Stimulated activated naive CD4-positive, alpha-beta T cell (primary cell): ENCODE results near the gene LIG1.

Experiments used
- DNase-seq, 6 experiments: peaks; one replicate each; lab custom pipeline; 2025; lab: John Stamatoyannopoulos, UW

LIG1 gene

DNA sequence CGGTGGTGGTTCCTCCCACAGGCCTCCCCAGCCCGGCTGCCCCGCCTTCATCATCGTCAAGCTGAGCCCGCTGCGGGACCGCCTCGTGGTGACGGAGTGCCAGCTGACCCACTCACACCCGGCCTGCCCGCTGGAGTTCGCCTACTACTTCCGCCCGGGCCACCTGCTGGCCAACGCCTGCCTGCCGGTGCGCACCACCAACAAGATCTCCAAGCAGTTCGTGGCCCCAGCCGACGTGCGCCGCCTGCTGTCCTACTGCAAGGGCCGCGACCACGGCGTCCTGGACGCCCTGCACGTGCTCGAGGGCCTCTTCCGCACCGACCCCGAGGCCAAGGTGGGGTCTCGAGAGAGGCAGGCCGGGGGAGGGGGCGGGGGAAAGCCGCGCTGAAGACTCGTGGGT lies 12.3 kb upstream of the LIG1 start:
- no peak for DNase-seq

DNA sequence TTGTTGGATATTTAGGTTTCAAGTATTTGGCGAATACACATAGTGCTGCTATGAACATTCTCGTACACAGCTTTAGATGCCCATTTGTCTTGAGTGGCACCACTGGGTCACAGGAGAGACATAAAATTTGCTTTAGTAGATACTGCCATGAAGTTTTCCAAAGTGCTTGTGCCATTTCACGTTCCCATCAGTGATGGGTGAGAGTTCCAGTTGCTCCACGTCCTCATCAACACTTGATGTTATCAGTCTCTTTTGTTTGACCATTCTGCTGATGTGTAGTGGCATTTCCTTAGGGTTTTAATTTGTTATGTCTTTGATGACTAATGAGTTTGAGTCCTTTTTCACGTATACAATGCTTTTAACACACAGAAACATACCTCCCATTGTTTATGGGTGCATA lies 11.4 kb upstream of the LIG1 start:
- no peak for DNase-seq

DNA sequence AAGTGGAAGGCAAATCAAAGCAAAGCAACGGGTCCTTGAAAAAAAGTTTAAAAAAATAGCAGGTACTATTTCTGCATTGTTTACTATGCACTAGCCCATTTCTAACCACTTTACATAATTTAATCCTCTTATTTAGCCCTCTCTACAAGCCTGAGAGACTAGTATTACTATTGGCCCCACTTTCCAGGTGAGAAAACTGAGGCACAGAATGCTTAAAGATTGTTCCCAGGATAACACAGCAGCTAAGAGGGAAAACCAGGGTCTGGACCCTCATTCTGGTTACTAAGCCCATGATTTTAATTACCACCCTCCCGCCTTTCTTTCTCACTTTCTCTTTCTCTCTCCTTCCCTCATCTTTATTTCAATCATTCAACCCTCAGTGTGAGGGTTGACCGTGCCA lies 6.1 kb upstream of the LIG1 start:
- DNase-seq: no peak

DNA sequence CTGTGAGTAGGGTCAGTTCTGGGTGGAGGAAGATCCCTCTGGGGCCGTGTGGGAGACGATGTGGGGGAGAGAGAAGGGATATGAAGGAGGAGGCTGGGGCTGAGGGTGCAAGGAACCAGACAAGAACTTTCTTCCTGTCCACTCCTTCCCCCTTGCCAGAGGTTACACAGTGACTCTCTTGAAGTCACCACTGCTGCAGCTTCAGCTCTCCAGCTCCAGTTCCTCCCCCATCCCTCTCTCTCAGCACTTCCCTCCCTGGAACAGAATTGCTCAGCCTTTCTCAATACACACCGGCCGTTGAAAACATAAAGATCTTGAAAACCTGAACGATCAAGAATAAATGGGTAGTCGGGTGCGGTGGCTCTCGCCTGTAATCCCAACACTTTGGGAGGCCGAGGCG lies 5.4 kb upstream of the LIG1 start:
- no peak for DNase-seq

DNA sequence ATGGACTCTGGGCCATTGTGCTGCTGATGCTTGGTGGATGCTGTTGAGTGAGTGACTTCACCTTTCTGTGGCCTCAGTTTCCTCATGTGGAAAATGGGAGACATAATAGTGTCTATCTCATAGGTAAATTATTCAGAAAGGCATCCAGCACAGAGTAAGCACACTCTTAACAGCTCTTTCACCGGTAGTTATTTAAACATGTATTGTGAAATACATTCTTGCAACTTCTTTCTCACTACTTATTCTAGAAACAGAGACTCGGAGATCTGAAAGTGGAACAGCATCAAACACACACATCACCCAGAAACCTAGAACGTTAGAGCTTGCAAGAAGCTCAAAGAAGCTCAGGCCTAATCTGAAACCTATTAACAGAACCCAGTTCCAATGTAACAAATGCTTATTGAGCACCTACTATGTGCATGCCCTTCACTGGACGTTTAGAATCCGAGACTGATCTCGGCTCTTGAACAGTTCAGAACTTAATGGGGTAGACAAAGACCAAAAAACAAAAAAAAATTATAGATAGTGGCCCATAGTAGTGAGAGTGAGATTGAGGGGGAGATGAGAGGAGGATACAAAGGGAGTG lies 4.4 kb upstream of the LIG1 start:
- no peak for DNase-seq

DNA sequence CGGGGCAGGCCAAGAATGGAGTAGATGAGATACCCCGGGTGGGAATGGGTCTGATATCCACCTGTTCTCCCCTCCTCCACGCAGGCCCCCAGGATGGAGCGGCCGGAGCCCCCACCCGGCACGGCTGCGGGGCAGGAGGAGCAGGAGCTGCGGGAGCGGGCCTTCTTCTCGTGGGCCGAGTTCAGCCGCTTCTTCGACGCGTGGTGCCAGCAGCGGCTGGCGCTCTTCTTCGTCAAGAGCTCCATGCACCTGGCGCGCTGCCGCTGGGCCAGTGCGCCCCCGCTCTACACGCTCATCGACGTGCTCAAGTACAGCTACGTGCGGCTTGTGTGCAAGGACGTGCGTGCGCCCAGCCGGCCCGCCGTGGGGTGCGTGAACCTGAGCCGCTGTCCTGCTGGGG lies 1.6 kb upstream of the LIG1 start:
- DNase-seq: no peak

DNA sequence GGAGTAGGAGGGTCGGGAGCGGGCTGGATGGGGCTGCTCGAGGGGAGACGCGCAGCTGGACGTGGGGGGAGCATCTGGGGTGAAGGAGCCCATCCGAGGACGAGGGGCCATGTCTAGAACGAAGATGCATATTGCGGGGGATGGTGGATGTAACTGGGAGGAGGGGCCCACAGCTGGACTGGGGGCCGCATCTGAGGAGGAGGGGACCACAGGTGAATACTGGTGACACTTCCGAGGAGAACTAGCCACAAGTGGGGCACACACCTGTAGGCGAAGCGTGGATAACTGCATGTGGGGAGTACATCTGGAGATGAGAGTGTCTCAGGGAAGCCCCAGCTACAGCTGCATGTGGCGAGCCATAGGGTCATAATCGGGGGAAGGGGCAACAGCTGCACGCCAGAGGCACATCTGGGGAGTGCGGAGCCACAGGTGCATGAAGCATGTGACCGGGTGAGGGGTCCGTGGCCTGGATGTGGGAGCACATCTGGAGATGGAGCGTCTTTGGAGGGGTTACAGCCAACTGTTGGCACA lies 738 bp upstream of the LIG1 start:
- DNase-seq: no peak

DNA sequence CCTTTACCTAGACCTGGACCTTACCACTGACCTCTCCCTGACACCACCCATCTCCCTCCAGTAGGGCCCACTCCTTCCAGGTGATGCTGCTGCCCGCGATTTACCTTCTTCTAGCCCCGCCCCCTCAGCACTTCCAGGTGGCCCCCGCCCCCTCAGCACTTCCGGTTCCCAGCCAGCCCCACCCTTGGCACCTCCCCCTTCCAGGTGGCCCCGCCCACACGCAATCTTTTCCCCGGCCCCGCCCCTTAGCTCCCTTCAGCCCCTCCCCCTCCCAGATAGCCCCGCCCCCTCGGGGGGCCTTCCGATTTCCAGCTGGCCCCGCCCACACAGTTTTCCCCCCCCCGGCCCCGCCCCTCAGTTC lies 586 bp downstream of the LIG1 start:
- DNase-seq: peak; percentile 82 to 97 (median 92)

DNA sequence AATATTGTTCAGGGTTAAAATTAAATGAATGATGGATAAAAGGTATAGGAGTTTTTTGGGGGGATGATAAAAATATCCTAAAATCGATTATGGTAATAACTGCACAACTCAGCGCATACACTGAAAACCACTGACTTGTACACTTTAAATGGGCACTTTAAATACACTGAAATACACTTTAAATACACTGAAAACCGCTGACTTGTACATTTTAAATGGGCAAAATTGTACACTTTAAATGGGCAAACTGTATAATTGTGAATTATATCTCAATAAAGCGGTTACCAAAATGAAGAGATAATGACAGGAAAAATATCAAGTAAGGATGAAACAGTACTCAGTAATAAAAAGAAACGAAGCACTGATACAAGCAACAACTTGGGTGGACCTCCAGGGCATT lies 1.5 kb downstream of the LIG1 start:
- DNase-seq: no peak

DNA sequence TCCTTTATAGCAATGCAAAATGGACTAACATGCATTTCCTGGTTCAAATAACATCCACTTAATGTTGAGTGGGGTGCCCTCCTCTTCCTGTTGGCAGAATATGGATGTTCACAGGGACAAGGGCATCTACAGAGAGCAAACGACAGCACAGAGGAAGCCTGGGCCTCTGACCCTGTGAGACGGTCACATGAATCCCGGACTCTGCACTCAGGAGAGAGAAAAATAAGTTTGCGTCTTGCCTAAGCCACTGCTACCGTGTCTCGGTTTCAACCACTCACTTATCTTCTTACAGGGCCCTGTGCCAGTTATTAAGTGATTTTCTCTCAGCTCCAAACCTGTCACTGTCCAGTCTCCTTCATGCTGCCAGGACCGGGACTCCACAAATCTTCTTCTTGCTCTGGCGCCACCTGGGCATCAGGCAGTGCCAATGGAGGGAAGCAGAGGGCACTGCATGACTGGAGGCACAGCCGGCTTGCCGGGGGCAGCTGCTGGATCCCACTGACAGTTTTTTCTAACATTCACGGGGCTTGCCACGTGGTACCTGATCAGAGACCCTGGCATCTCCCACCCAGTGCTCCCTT lies 11.8 kb downstream of the LIG1 start:
- DNase-seq: no peak

DNA sequence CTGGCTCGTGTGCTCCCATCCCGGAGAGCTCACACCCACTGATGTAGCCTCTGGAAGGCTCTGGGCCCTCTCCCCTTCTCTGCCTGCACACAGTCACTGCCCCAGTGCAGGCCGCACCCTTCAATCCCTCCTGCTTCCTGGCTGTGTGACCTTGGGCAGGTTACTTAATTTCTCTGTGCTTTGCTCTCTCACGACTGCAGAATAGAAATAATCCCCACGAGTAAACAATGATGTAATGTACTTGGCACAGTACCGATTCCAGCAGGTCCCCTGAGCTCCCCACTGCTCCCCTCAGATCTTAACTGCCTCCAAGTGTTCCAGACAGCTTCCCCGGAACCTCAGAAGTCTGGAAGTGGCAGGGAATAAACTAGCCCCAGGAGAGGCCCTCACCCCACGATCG lies 16.1 kb downstream of the LIG1 start:
- DNase-seq: no peak

DNA sequence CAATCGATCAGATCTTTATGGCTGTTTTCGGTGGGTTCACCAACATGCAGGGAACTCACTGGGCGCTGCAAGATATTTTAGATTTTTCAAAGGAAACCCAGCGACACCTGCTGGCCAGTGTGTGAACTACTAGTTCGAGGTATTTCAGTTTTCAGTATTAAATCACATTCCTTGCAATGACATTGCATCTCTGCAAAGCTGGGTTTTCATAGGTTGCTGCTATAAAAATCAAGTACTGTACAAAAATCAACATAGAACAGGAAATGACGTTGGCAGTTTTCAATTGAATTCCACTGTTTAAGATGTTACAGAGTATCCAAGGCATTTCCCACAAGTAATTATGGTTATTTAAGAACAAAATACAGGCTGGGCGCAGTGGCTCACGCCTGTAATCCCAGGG lies 17.6 kb downstream of the LIG1 start:
- peak; percentile 8 to 63 (median 54) for DNase-seq

DNA sequence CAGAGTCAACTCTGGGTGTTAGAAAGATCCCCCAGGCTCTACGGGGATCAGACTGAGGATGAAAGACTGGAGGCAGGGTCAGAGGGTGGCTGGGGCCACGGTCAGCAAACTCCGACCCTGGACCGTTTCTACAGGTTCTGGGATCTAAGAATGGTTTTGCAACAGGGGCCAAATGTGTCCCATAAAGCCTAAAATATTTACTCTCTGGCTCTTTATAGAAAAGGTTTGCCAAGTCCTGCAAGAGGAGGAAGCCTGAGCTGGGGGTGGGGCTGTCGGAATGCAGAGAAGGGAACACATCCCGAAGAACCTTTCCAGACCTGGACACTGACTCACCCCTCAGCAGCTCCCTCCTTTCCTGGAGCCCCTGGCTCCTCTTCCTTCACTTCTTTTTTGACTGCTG lies 20.7 kb downstream of the LIG1 start:
- no peak for DNase-seq

DNA sequence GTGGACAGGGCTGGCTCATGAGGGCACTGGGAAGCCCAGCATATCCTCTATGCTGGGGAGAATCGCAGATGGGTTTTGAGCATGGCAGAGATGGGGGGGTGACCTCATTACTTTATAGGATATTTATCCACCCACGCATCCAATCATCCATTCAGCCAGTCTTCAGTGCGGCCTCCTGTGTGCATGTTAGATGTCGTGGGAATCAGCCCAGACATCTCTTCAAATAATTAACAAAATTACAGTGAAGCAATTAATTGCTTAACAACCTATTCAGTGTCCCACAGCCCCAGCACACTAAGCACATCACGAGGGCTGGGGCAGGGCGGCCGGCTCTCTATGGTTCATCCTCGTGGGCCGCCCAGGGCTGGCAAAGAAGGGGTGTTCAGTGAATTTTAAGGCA lies 21.6 kb downstream of the LIG1 start:
- DNase-seq: no peak

DNA sequence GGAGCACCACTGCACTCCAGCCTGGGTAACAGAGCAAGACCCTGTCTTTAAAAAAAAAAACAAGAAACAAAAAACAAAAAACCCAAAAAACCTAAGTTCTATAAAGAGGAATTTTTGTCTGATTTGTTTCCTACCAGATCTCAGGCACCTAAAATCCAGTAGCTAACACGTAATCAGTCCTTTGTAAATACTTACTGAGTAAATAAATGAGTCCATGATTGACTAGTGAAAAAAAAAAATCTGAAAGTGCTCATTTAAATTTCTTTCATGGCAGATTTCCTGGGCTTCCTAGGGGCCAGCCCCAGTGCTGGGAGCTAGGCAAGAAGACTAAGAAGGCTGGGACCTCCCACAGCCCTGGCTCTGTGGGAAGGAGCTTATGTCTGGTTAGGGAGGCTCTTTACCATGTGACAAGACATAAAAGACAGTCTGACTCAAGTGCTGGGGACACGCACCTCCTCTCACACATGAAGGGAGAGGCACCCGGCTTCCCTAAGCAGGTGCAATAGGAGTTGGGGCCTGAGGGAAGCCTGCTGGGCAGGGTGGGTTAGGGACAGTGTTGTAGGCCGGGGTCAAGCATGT lies 22.5 kb downstream of the LIG1 start:
- no peak for DNase-seq

DNA sequence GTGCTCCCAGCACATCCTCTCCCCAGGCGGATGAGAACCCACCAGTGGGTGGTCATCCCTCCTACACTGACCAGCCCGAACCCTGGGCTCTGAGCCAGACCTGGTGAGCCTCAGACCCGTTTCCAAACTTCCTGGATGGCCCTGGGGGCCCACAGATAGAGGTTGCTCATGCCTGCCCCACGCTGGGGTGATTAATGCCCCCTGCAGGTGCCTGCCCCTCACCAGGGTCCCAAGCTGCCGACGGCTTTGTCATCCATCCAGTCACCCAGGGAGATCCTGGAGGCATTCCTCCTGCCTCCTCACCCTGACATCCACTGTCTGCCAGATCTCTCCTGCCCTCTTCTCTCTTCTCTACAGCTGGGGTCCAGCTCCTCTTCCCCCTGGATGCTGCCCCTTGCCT lies 31.1 kb downstream of the LIG1 start:
- DNase-seq: no peak

DNA sequence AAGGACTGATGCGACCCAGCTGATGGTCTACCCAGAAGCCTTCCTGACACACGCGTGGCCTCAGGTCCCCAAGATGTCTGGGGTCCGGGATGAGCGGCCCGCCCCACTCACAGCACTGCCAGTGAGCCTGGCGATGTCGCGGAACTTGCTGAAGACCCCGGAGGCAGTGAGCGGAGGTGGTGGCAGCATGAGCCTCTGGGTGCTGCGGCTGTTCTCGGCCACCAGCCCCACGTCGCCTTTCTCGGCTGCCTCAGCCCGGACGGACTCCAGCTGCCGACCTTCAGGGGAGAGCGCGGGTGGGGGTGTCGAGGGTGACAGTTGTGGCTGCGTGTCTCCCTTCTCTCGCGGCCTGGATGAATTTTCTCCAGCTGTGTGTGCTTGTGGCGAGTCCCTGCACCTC lies 32.7 kb downstream of the LIG1 start:
- DNase-seq: no peak

DNA sequence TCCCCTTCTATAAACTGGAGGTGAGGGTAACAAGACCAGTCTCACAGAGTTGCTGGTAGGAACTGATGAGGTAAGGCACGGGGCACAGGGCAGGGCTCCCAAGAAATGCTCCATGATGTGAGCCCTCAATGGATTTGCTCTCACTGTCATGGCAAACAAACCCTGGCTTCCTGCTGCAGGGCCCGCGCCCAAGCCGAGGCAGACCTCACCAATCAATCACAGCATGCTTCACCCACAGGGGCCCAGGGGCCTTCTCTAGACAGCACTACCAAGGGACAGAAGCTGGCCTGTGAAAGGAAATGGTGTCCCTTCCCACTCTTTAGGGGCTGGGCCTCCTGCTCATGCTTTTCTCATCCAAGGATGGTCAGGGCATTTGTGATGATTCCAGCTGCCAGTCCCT lies 33.6 kb downstream of the LIG1 start:
- no peak for DNase-seq

DNA sequence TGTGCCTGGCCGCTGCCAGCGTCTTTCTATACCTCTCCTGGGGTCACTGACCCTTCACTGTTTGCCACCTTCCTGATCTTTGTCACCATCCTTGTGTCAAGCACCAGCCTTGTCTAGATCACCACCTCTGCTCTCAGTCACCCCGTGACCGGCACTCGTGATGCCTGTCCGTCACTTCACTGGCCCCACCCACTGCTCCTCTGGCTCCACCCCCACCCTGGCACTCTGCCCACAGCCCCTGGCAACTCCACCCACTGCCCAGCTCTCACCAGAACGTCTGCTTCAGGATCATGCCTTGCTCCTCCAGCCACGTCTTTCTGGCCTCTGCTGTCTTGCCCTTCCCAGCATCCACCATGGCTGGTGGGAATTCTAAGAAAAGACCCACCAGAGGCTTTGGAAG lies 34.7 kb downstream of the LIG1 start:
- DNase-seq: no peak

DNA sequence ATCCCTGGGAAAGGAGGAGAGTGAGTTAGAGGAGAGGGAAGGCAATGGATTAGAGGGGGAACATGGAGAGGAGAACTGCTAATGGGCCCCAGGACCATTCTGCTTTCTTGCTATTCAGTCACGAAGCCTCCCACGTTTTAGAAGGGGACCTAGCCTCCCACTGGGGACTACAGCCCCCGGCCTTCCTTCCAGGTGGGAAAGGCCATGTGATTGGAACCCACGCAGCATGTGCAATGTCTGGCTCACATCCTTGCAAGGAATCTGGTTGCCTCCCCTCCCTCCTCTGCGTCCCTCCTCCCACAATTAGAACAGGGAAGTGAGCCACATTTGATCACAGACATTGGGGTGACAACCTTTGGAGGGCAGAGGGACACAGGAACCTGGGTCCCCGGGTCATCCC lies 37.0 kb downstream of the LIG1 start:
- DNase-seq: no peak

DNA sequence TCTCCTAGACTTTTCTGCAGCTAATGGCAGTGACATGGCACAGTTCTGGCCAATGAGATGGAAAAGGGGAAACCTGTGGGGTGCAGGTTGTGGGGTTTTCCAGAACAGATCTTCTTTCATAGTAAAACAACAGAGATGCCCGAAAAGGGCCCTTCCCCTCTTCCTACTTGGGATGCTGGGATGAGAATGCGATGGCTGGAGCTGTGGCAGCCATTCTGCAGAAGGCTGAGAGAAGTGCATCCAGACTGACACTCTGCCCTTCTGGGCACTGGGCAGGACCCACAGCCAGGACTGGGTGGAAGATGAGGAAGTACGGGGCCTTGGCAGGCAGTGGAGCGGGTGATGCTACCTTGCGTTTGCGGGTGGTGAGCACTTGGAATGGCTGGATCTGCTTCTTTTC lies 42.6 kb downstream of the LIG1 start:
- DNase-seq: no peak

DNA sequence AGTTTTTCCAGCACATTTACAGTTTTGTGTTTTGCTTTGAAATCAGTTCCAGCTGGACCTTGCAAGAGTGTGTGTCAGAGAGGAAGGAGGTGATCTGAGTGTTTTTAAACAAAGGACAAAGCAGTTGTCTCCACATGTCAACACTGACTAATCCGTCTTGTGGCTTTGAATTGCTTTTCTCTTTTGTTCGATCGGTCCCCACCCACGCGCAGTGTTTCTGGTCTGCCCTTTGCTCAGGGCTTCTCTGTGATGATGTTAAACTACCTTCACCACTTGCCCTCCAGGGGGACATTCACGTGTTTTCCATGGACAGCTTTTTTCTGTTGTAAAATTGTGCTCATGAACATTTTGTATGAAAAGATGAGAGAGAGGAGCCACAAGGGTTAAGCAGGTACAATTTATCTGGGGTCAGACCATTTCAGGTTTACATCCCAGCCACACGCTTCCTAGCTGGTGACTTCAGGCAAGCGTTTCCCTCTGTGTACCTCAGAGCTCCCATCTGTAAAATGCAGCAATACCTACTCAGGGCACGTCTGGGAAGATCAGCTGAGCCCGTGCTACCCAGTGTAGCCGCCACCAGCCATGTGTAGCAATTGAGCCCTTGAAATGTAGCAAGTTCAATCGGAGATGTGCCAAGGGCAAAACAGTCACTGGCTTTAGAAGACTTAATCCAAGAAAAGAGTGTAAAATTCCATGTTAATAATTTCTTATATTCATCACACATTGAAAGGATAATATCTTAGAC lies 46.1 kb downstream of the LIG1 start:
- DNase-seq: no peak

DNA sequence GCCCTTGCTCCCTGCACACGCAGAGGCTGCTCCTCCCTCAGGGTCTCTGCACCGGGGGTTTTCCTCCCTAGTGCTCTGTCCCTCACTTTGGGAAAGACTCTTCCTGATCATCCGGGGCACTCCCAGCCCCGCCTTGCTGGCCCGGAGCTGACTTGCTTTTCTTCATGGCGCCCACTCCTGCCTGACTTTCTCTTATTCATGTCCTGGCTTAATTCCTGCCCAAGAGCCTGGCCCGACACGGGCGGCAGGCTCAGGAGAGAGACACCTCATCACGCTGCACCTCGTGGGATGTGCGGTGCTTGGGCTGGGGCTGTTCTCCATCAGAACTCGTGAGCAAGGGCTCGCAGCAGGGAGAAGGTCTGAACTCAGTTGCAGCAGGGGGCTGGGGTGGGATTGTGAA lies 47.7 kb downstream of the LIG1 start:
- no peak for DNase-seq
